HG03060 (cell line): Measurements from ENCODE around the gene CHCHD1.
"Not testable (repeated sequence)": the region's sequence is repeated elsewhere in the genome, so short reads cannot be mapped to it uniquely, and the experiment has no call there.

Source experiments
- ATAC-seq: cut with Tn5 transposase; IDR thresholded peaks from one replicate; pipeline ENCODE4 v1.9.1; 2021; ENCODE audit warnings: low read depth, moderate number of reproducible peaks; ENCODE audit not compliant: unreplicated experiment

Gene CHCHD1

GRCh38 chr10:73765066-73765465, 16.8 kb upstream of the CHCHD1 start:
- ATAC-seq: no peak

- no peak for ATAC-seq
These were observed 13.0 kb upstream of the CHCHD1 start for GRCh38 chr10:73768881-73769280.

- ATAC-seq: no peak
These were observed 12.5 kb upstream of the CHCHD1 start for GRCh38 chr10:73769396-73769795.

GRCh38 chr10:73771722-73772280, 10.0 kb upstream of the CHCHD1 start:
- peak; percentile 28 for ATAC-seq

GRCh38 chr10:73772281-73773151, 9.3 kb upstream of the CHCHD1 start:
- ATAC-seq: peak; percentile 39

- ATAC-seq: no peak
These were observed 8.5 kb upstream of the CHCHD1 start for GRCh38 chr10:73773152-73773879.

- ATAC-seq: no peak
These were observed 7.2 kb upstream of the CHCHD1 start for GRCh38 chr10:73774637-73775036.

GRCh38 chr10:73779018-73779417, 2.8 kb upstream of the CHCHD1 start:
- ATAC-seq: no peak

- no peak for ATAC-seq
These were observed 2.2 kb upstream of the CHCHD1 start for GRCh38 chr10:73779539-73780197.

GRCh38 chr10:73780301-73780700, 1.5 kb upstream of the CHCHD1 start:
- no peak for ATAC-seq

- ATAC-seq: no peak
These were observed 882 bp upstream of the CHCHD1 start for GRCh38 chr10:73780966-73781365.

GRCh38 chr10:73781548-73781878, 335 bp upstream of the CHCHD1 start:
- ATAC-seq: no peak

- ATAC-seq: no peak
These were observed 869 bp downstream of the CHCHD1 start for GRCh38 chr10:73782749-73783085.

- ATAC-seq: peak; percentile 82
These were observed 3.4 kb downstream of the CHCHD1 start, which contains the start of gene ZSWIM8 for GRCh38 chr10:73785211-73785720. TSS of gene ZSWIM8 (plus strand) at chr10:73785606. CDS start at chr10:73785879, 273 bp downstream.

GRCh38 chr10:73785721-73786511, 4.1 kb downstream of the CHCHD1 start:
- ATAC-seq: no peak

GRCh38 chr10:73786512-73786885, 4.7 kb downstream of the CHCHD1 start:
- ATAC-seq: no peak

GRCh38 chr10:73787031-73787800, 5.4 kb downstream of the CHCHD1 start:
- ATAC-seq: not testable (repeated sequence)

GRCh38 chr10:73788864-73789658, 7.2 kb downstream of the CHCHD1 start:
- no peak for ATAC-seq

- no peak for ATAC-seq
These were observed 7.8 kb downstream of the CHCHD1 start for GRCh38 chr10:73789659-73790055.
